ENCODE results near the gene EFCAB13.
"Not testable (repeated sequence)": the region's sequence is repeated elsewhere in the genome, so short reads cannot be mapped to it uniquely, and the experiment has no call there.

EFCAB13 gene

GRCh38 chr17:47332287-47332686 is 8.5 kb downstream of the EFCAB13 start:
- DNase-seq, result no peak

- DNase-seq, result no peak
Measured at GRCh38 chr17:47335101-47335936, 11.6 kb downstream of the EFCAB13 start.

- DNase-seq, result no peak
Measured at GRCh38 chr17:47338026-47338425, 14.3 kb downstream of the EFCAB13 start.

- DNase-seq, result no peak
Measured at GRCh38 chr17:47352848-47353247, 29.1 kb downstream of the EFCAB13 start.

- DNase-seq, result no peak
Measured at GRCh38 chr17:47358652-47359051, 34.9 kb downstream of the EFCAB13 start.

- DNase-seq, result no peak
Measured at GRCh38 chr17:47363171-47363570, 39.4 kb downstream of the EFCAB13 start.

DNA sequence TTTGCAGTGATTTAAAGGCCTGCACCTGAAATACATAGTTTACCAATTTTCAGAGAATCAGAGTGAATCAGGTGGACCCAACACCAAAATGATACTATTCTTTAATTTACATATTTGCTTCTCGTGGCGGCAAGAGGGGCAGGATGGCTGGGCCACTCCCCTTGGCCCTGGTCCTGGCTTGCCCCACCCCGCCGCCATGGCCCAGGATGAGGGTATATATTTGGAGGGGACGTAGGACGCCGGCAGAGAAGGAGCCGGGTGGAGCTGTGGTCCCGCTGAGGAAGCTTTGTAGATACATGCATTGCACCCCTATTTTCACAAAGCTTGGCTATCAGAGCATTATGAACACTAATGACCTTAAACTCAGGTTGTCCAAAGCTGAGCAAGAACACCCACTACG is 43.5 kb downstream of the EFCAB13 start:
- no peak for DNase-seq

DNA sequence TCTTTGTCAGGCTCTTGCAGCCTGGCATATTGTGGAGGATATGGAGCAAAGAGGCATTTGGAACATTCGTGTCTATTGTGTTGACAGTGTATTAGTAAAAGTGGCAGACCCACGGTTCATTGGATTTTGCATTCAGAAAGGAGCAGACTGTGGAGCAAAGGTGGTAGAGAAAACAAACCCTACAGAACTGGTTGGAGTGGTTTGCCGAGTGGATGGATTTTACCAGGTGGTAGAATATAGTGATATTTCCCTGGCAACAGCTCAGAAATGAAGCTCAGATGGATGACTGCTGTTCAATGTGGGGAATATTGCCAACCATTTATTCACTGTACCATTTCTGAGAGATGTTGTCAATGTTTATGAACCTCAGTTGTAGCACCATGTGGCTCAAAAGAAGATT is 44.5 kb downstream of the EFCAB13 start:
- DNase-seq, result no peak

DNA sequence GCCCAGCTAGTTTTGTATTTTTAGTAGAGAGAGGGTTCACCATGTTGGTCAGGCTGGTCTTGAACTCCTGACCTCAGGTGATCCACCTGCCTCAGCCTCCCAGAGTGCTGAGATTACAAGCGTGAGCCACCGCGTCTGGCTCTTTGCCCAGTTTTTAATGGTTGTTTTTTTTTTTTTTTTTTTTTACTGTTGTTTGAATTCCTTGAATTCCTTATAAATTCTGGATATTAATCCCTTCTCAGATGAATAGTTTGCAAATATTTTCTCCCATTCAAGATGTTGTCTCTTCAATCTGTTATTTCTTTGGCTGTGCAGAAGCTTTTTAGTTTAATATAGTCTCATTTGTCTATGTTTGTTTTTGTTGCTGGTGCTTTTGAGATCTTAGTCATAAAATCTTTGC is 47.1 kb downstream of the EFCAB13 start:
- DNase-seq, result not testable (repeated sequence)

DNA sequence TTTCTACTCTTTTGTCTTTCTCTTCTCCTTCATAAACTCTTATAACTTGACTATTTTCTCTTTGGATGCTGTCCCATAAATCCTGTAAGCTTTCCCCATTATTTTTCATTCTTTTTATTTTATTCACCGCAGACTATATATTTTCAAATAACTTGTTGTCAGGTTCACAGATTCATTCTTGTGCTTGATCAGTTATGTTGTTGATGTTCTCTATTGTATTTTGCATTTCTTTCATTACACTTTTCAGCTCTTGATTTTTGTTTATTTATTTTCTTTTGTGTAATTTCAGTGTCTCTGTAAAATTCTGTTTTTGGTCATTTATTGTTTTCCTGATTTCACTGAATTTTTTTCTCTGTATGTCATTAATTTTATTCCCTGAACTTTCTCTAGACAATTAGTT is 49.2 kb downstream of the EFCAB13 start:
- DNase-seq, result no peak

- DNase-seq, result no peak
Measured at GRCh38 chr17:47376247-47376646, 52.5 kb downstream of the EFCAB13 start.

DNA sequence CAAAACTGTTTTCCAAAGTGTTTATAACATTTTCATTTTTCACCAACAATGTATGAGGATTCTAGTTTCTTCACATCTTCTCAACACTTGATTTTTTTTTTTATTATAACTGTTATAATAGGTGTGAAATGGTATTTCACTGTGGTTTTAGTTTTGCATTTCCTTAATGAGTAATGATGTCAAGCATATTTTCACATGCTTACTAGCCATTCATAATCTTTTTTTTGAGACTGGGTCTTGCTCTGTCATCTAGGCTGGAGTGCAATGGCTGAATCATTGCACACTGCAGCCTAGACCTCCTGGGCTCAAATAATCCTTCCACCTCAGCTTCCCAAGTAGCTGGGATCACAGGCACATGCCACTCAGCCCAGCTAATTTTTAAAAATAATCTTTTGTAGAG is 65.1 kb downstream of the EFCAB13 start:
- no peak for DNase-seq

- DNase-seq, result not testable (repeated sequence)
Measured at GRCh38 chr17:47397532-47398128, 73.9 kb downstream of the EFCAB13 start.

GRCh38 chr17:47400333-47400732 is 76.6 kb downstream of the EFCAB13 start:
- DNase-seq, result no peak

DNA sequence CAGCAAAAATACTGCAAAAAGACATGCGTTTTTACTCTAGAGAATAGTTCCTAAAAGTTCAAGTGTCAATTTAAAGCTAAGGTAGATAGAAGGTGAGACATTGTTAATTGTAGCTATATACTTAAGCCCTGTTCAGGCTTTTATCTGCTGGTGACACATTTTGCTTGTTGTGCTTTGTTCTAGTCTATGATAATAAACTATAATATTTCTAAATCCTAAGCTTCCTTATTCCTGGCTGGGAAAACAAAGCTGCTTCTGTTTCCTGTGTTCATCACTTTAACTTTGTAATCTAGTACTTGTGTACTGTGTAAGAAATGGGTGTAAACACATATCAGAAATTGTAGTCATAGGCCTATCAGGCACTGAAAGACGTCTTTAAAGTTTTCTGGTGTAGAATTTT is 77.3 kb downstream of the EFCAB13 start:
- no peak for DNase-seq

GRCh38 chr17:47404006-47404405 is 80.3 kb downstream of the EFCAB13 start:
- no peak for DNase-seq

GRCh38 chr17:47404875-47405274 is 81.1 kb downstream of the EFCAB13 start:
- DNase-seq, result no peak

GRCh38 chr17:47413872-47414271 is 90.1 kb downstream of the EFCAB13 start:
- no peak for DNase-seq

GRCh38 chr17:47414612-47415011 is 90.9 kb downstream of the EFCAB13 start:
- no peak for DNase-seq

DNA sequence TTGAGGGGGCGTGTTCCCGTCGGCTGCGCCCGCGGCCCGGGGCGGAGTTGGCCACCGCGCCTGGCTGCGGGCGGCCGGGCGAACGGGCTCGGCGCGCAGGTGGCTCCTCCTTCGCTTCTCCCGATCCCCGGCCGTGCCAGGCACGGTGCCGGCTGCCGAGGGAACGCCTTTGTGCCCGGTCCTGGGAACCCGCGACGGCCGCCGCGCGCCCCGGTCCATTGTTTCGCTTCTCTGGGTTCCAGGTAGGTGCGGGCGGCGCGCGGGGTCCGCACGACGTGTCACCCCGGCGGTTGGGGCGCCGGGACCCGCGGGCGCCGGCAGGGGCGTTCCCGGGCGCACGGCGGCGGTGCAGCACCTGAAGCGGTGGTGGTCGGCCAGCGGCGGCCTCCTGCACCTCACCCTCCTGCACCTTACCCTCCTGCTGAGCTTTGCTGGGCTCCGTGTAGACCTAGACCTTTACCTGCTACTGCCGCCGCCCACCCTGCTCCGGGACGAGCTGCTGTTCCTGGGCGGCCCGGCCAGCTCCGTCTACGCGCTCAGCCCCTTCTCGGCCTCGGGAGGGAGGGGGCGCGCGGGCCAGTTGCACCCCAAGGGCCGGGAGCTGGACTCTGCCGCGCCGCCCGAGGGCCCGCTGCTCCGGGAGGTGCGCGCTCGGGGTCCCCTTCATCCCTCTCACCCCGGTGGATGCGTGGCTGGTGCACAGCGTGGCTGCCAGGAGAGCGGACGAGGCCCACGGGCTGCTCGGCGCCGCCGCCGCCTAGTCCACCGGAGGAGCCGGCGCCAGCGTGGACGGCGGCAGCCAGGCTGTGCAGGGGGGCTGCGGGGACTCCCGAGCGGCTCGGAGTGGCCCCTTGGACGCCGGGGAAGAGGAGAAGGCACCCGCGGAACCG is 99.9 kb downstream of the EFCAB13 start:
- DNase-seq, result no peak

DNA sequence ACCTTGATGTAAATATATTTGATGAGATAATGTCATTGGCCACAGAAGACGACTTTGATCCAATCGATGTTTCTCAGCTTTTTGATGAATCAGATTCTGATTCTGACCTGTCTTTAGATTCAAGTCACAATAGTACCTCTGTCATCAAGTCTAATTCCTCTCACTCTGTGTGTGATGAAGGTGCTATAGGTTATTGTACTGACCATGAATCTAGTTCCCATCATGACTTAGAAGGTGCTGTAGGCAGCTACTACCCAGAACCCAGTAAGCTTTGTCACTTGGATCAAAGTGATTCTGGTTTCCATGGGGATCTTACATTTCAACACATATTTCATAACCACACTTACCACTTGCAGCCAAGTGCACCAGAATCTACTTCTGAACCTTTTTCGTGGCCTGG is 101.5 kb downstream of the EFCAB13 start:
- not testable (repeated sequence) for DNase-seq

DNA sequence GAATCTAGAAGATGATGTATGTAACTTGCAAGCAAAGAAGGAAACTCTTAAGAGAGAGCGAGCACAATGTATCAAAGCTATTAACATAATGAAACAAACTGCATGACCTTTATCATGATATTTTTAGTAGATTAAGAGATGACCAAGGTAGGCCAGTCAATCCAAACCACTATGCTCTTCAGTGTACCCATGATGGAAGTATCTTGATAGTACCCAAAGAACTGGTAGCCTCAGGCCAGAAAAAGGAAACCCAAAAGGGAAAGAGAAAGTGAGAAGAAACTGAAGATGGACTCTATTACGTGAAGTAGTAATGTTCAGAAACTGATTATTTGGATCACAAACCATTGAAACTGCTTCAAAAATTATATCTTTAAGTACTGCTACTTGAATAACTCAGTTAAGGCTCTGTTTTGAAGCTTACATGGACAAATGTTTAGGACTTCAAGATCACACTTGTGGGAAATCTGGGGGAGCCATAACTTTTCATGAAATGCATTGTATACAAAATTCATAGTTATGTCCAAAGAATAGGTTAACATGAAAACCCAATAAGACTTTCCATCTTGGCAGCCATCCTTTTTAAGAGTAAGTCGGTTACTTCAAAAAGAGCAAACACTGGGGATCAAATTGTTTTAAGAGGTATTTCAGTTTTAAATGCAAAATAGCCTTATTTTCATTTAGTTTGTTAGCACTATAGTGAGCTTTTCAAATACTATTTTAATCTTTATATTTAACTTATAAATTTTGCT is 102.3 kb downstream of the EFCAB13 start:
- DNase-seq, result not testable (repeated sequence)

DNA sequence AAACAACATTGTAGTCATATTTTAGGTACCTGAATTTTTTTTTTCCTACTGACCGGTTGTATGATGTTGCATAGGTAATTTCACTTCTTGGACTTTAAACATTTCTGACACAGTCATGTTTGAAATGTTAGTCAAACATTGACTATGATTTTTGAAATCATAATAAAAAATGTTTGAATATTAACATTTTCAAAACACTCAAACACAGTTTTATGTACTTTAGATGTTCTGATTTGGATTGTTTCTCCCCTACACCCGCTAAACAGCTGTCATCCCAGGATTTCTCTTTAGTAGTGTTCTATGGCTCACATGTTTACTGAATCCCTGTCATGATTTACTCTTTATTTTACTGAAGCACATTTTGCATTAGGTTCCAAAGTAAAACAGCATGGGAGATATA is 104.2 kb downstream of the EFCAB13 start:
- DNase-seq, result no peak
